Activated CD4-positive, alpha-beta T cell treated with anti-CD3 and anti-CD28 coated beads, Interleukin-2, amount 10 ng/mL, durations not matched to agents 24 days and 14 days (primary cell): Measurements from ENCODE around the gene PHLDA1. TPM values are rescaled to one million over a fixed set of nuclear protein-coding genes. Genes with fewer than 3 reads are reported as not detected.
A peak's percentile ranks its signal among the peaks of the same experiment; 100 is the strongest.
"Not testable (repeated sequence)": the region's sequence is repeated elsewhere in the genome, so short reads cannot be mapped to it uniquely, and the experiment has no call there.

Source experiments
- DNase-seq: peaks from one replicate; pipeline ENCODE4 v3.0.0; 2022
- H3K27ac Mint-ChIP-seq: one replicate; pipeline ENCODE4 v1.8.0; 2022; ENCODE audit warnings: mild to moderate bottlenecking, mixed read lengths
- H3K27me3 Mint-ChIP-seq: one replicate; pipeline ENCODE4 v1.8.0; 2022; ENCODE audit warnings: mixed read lengths
- H3K36me3 Mint-ChIP-seq: one replicate; pipeline ENCODE4 v1.8.0; 2022; ENCODE audit warnings: low read depth, mild to moderate bottlenecking, mixed read lengths
- H3K4me1 Mint-ChIP-seq: one replicate; pipeline ENCODE4 v1.8.0; 2021; ENCODE audit warnings: mixed read lengths
- H3K4me3 Mint-ChIP-seq: one replicate; pipeline ENCODE4 v1.8.0; 2022; ENCODE audit warnings: mild to moderate bottlenecking, moderate library complexity, mixed read lengths
- H3K9me3 Mint-ChIP-seq: one replicate; pipeline ENCODE4 v1.8.0; 2021; ENCODE audit warnings: mixed read lengths
- intact Hi-C: fragments of 100-400 bp; cut with micrococcal nuclease; formaldehyde crosslinking; loops from one replicate; pipeline ENCODE4 v1.15.1; 2023
- total RNA-seq: library from RNA; stranded (reverse); gene quantifications from 2 replicates; pipeline ENCODE4 v1.2.3, GENCODE V29; 2022

The PHLDA1 gene
- total RNA-seq, 1 donor from 2014 or later, result 60.7 TPM

- H3K27ac Mint-ChIP-seq, result no peak overlapping the region
- no peak overlapping the region for H3K4me3 Mint-ChIP-seq
- no peaks in the 10 kb centered on the region for H3K27me3 Mint-ChIP-seq
- no peak for DNase-seq
- no peaks in the 10 kb centered on the region for H3K36me3 Mint-ChIP-seq
- H3K9me3 Mint-ChIP-seq, result peaks cover 5% of the 10 kb centered on the region
- peaks cover 23% of the 10 kb centered on the region for H3K4me1 Mint-ChIP-seq
- intact Hi-C loops, result no loop called here
Observed at GRCh38 chr12:75998292-75999063, 33.1 kb downstream of the PHLDA1 start.

GRCh38 chr12:75997658-75998057 lies 33.9 kb downstream of the PHLDA1 start:
- H3K4me1 Mint-ChIP-seq, result peaks cover 26% of the 10 kb centered on the region
- no peak overlapping the region for H3K27ac Mint-ChIP-seq
- intact Hi-C loops, result no loop called here
- no peaks in the 10 kb centered on the region for H3K36me3 Mint-ChIP-seq
- no peak for DNase-seq
- H3K9me3 Mint-ChIP-seq, result peaks cover 5% of the 10 kb centered on the region
- no peaks in the 10 kb centered on the region for H3K27me3 Mint-ChIP-seq
- H3K4me3 Mint-ChIP-seq, result no peak overlapping the region

- no peaks in the 10 kb centered on the region for H3K27me3 Mint-ChIP-seq
- intact Hi-C loops, result no loop called here
- H3K4me3 Mint-ChIP-seq, result no peak overlapping the region
- peaks cover 5% of the 10 kb centered on the region for H3K9me3 Mint-ChIP-seq
- no peaks in the 10 kb centered on the region for H3K36me3 Mint-ChIP-seq
- no peak overlapping the region for H3K27ac Mint-ChIP-seq
- no peak for DNase-seq
- peaks cover 28% of the 10 kb centered on the region for H3K4me1 Mint-ChIP-seq
Observed at GRCh38 chr12:75996861-75997447, 34.6 kb downstream of the PHLDA1 start.

- intact Hi-C loops, result no loop called here
- Mint-ChIP-seq H3K4me3 (no peak overlapping the region), H3K27me3 (no peaks in the 10 kb centered on the region), H3K36me3 (no peaks in the 10 kb centered on the region), H3K27ac (peak overlapping the region; percentile 12), H3K4me1 (peaks cover 28% of the 10 kb centered on the region), H3K9me3 (peaks cover 4% of the 10 kb centered on the region)
- no peak for DNase-seq
Observed at GRCh38 chr12:75995691-75996090, 35.9 kb downstream of the PHLDA1 start.

- Mint-ChIP-seq H3K27ac (peak overlapping the region; percentile 90), H3K9me3 (peaks cover 7% of the 10 kb centered on the region), H3K27me3 (no peaks in the 10 kb centered on the region), H3K4me3 (peak overlapping the region; percentile 4), H3K4me1 (peaks cover 24% of the 10 kb centered on the region), H3K36me3 (no peaks in the 10 kb centered on the region)
- intact Hi-C loops, result loop anchor here (1.0 kb wide), 5 partner anchors 8 to 60 kb away; no protein-coding TSS in a partner anchor
- DNase-seq, result peak; percentile 71
Observed at GRCh38 chr12:75994069-75994740, 37.4 kb downstream of the PHLDA1 start.

- no peak for DNase-seq
- no peak overlapping the region for H3K27ac Mint-ChIP-seq
- H3K4me3 Mint-ChIP-seq, result no peak overlapping the region
- H3K4me1 Mint-ChIP-seq, result peaks cover 28% of the 10 kb centered on the region
- peaks cover 9% of the 10 kb centered on the region for H3K36me3 Mint-ChIP-seq
- intact Hi-C loops, result no loop called here
- H3K9me3 Mint-ChIP-seq, result peaks cover 20% of the 10 kb centered on the region
- H3K27me3 Mint-ChIP-seq, result no peaks in the 10 kb centered on the region
Observed at GRCh38 chr12:75991753-75992152, 39.8 kb downstream of the PHLDA1 start.

GRCh38 chr12:75990189-75990912 lies 41.2 kb downstream of the PHLDA1 start:
- H3K9me3 Mint-ChIP-seq, result peaks cover 20% of the 10 kb centered on the region
- peaks cover 9% of the 10 kb centered on the region for H3K36me3 Mint-ChIP-seq
- no peak for DNase-seq
- no peak overlapping the region for H3K27ac Mint-ChIP-seq
- no peak overlapping the region for H3K4me3 Mint-ChIP-seq
- intact Hi-C loops, result no loop called here
- no peaks in the 10 kb centered on the region for H3K27me3 Mint-ChIP-seq
- H3K4me1 Mint-ChIP-seq, result peaks cover 33% of the 10 kb centered on the region

- DNase-seq, H3K36me3 Mint-ChIP-seq, H3K4me3 Mint-ChIP-seq, H3K27me3 Mint-ChIP-seq: not testable (repeated sequence)
- intact Hi-C loops, result loop anchor here (1.0 kb wide), 1 partner anchor 9 kb away; no protein-coding TSS in a partner anchor
- peaks cover 20% of the 10 kb centered on the region for H3K9me3 Mint-ChIP-seq
- H3K27ac Mint-ChIP-seq, result peak overlapping the region; percentile 19
- H3K4me1 Mint-ChIP-seq, result peaks cover 38% of the 10 kb centered on the region
Observed at GRCh38 chr12:75987709-75988108, 43.9 kb downstream of the PHLDA1 start.

GRCh38 chr12:75986001-75986746 lies 45.4 kb downstream of the PHLDA1 start:
- no peak for DNase-seq
- peaks cover 44% of the 10 kb centered on the region for H3K4me1 Mint-ChIP-seq
- peaks cover 20% of the 10 kb centered on the region for H3K9me3 Mint-ChIP-seq
- intact Hi-C loops, result loop anchor here (1.0 kb wide), 1 partner anchor 8 kb away; no protein-coding TSS in a partner anchor
- H3K36me3 Mint-ChIP-seq, result peaks cover 9% of the 10 kb centered on the region
- H3K27ac Mint-ChIP-seq, result no peak overlapping the region
- no peak overlapping the region for H3K4me3 Mint-ChIP-seq
- no peaks in the 10 kb centered on the region for H3K27me3 Mint-ChIP-seq

GRCh38 chr12:75985566-75985965 lies 46.0 kb downstream of the PHLDA1 start:
- H3K9me3 Mint-ChIP-seq, result peaks cover 20% of the 10 kb centered on the region
- intact Hi-C loops, result no loop called here
- no peak overlapping the region for H3K27ac Mint-ChIP-seq
- no peaks in the 10 kb centered on the region for H3K27me3 Mint-ChIP-seq
- H3K4me1 Mint-ChIP-seq, result peaks cover 48% of the 10 kb centered on the region
- peaks cover 9% of the 10 kb centered on the region for H3K36me3 Mint-ChIP-seq
- H3K4me3 Mint-ChIP-seq, result no peak overlapping the region
- DNase-seq, result no peak

GRCh38 chr12:75984577-75985182 lies 46.9 kb downstream of the PHLDA1 start:
- DNase-seq, result no peak
- H3K27me3 Mint-ChIP-seq, result no peaks in the 10 kb centered on the region
- intact Hi-C loops, result no loop called here
- no peak overlapping the region for H3K4me3 Mint-ChIP-seq
- peaks cover 13% of the 10 kb centered on the region for H3K9me3 Mint-ChIP-seq
- peak overlapping the region; percentile 25 for H3K27ac Mint-ChIP-seq
- H3K36me3 Mint-ChIP-seq, result peaks cover 9% of the 10 kb centered on the region
- H3K4me1 Mint-ChIP-seq, result peaks cover 53% of the 10 kb centered on the region

- DNase-seq, H3K4me3 Mint-ChIP-seq, H3K36me3 Mint-ChIP-seq, H3K9me3 Mint-ChIP-seq, intact Hi-C loops, H3K27me3 Mint-ChIP-seq, H3K27ac Mint-ChIP-seq: not testable (repeated sequence)
- peaks cover 60% of the 10 kb centered on the region for H3K4me1 Mint-ChIP-seq
Observed at GRCh38 chr12:75983851-75984250, 47.7 kb downstream of the PHLDA1 start.
